ENCODE results near the gene USP9Y. TPM values are rescaled to one million over a fixed set of nuclear protein-coding genes. Genes with fewer than 3 reads are reported as not detected.

USP9Y gene
- total RNA-seq: not detected in 2 replicates

GRCh38 chrY:12701181-12701695 is at the start of gene USP9Y:
Gene USP9Y (plus strand): TSS chrY:12701231. CDS start chrY:12709448, 8,217 bp downstream.

GRCh38 chrY:12904618-12905516 is 203.8 kb downstream of the USP9Y start, which contains the start of gene DDX3Y:
Gene DDX3Y (plus strand): TSS chrY:12904868. CDS start chrY:12904937, 69 bp downstream.

Other genes with a start within 250 kb of the USP9Y start
- gene DDX3Y, start 203.6 kb downstream of the USP9Y start, total RNA-seq: not detected in 2 replicates